GM19043 (cell line): ENCODE data around the gene AGTPBP1.

ENCODE experiments used
- ATAC-seq: cut with Tn5 transposase; IDR thresholded peaks from one replicate; pipeline ENCODE4 v1.9.1; 2021; ENCODE audit warnings: low read depth; ENCODE audit not compliant: unreplicated experiment

Gene AGTPBP1

GRCh38 chr9:85541876-85542275, 199.9 kb downstream of the AGTPBP1 start:
- ATAC-seq, result no peak

- ATAC-seq, result no peak
Observed at GRCh38 chr9:85536514-85536913, 205.2 kb downstream of the AGTPBP1 start.

- no peak for ATAC-seq
Observed at GRCh38 chr9:85536076-85536475, 205.7 kb downstream of the AGTPBP1 start.

GRCh38 chr9:85534340-85534739, 207.4 kb downstream of the AGTPBP1 start:
- ATAC-seq, result no peak

- no peak for ATAC-seq
Observed at GRCh38 chr9:85533538-85533937, 208.2 kb downstream of the AGTPBP1 start.

- ATAC-seq, result no peak
Observed at GRCh38 chr9:85530721-85531120, 211.0 kb downstream of the AGTPBP1 start.

- ATAC-seq, result no peak
Observed at GRCh38 chr9:85528607-85529006, 213.1 kb downstream of the AGTPBP1 start.

GRCh38 chr9:85528142-85528541, 213.6 kb downstream of the AGTPBP1 start:
- ATAC-seq, result no peak

- no peak for ATAC-seq
Observed at GRCh38 chr9:85527331-85528020, 214.3 kb downstream of the AGTPBP1 start.

GRCh38 chr9:85524531-85524930, 217.2 kb downstream of the AGTPBP1 start:
- no peak for ATAC-seq

GRCh38 chr9:85523202-85523601, 218.6 kb downstream of the AGTPBP1 start:
- no peak for ATAC-seq

- ATAC-seq, result no peak
Observed at GRCh38 chr9:85522459-85523092, 219.2 kb downstream of the AGTPBP1 start.

- ATAC-seq, result no peak
Observed at GRCh38 chr9:85521371-85522197, 220.2 kb downstream of the AGTPBP1 start.

- no peak for ATAC-seq
Observed at GRCh38 chr9:85516976-85517637, 224.6 kb downstream of the AGTPBP1 start.

GRCh38 chr9:85516455-85516854, 225.3 kb downstream of the AGTPBP1 start:
- ATAC-seq, result no peak

- ATAC-seq, result no peak
Observed at GRCh38 chr9:85515021-85515420, 226.7 kb downstream of the AGTPBP1 start.

- no peak for ATAC-seq
Observed at GRCh38 chr9:85514256-85514655, 227.5 kb downstream of the AGTPBP1 start.

GRCh38 chr9:85511746-85512145, 230.0 kb downstream of the AGTPBP1 start:
- no peak for ATAC-seq

GRCh38 chr9:85510830-85511504, 230.8 kb downstream of the AGTPBP1 start:
- no peak for ATAC-seq

- no peak for ATAC-seq
Observed at GRCh38 chr9:85508616-85509015, 233.1 kb downstream of the AGTPBP1 start.
